B cell (primary cell): Measurements from ENCODE around the gene RBKS. TPM values are rescaled to one million over a fixed set of nuclear protein-coding genes. Genes with fewer than 3 reads are reported as not detected.
"Not testable (repeated sequence)": the region's sequence is repeated elsewhere in the genome, so short reads cannot be mapped to it uniquely, and the experiment has no call there.

Experiments
- ATAC-seq: fragments of 200-7000 bp; cut with Tn5 transposase; one replicate; pipeline ENCODE4 v1.10.0; 2021; ENCODE audit warnings: low read depth, mild to moderate bottlenecking, moderate number of reproducible peaks, moderate library complexity
- CTCF ChIA-PET: fragments of 350-600 bp; sonication (Branson Sonifier 250); formaldehyde crosslinking; loops from one replicate; lab custom pipeline; 2021; ENCODE audit warnings: antibody characterized with exemption, inconsistent platforms; lab: Charles Lee
- POLR2A ChIA-PET: fragments of 350-600 bp; sonication (Branson Sonifier 250); formaldehyde crosslinking; loops from one replicate; lab custom pipeline; 2021; ENCODE audit warnings: antibody characterized with exemption; lab: Charles Lee
- DNase-seq: peaks from one replicate; pipeline ENCODE4 v3.0.0; 2013
- H2AFZ ChIP-seq: 2 replicates; pipeline ENCODE4 v1.6.1; 2012; ENCODE audit warnings: mild to moderate bottlenecking, low read depth, low read length; ENCODE audit not compliant: insufficient read depth, poor library complexity, severe bottlenecking
- H3K27ac ChIP-seq, 2 donors: 1 replicate in 1 of 2; 2 replicates in 1 of 2; pipeline ENCODE4 v1.5.1; 2012 to 2013; ENCODE audit warnings: low read length in 2 of 2, mild to moderate bottlenecking in 2 of 2, moderate library complexity in 1 of 2
- H3K27me3 ChIP-seq, 4 experiments: fragments of 200-600 bp in 1 of 4; sonication (generic) in 1 of 4; replicated peaks in 1 of 4; 1 replicate in 2 of 4; 2 replicates in 2 of 4; pipeline versions ENCODE4 v1.6.1 to v1.7.0; 2013 to 2016; ENCODE audit warnings: low read length in 3 of 4, mild to moderate bottlenecking in 2 of 4, mixed read lengths in 1 of 4, moderate library complexity in 1 of 4; ENCODE audit not compliant: insufficient read depth in 4 of 4, control insufficient read depth in 3 of 4; ENCODE audit errors: control extremely low read depth in 1 of 4
- H3K36me3 ChIP-seq, 2 experiments: replicated peaks in 1 of 2; 1 replicate in 1 of 2; 2 replicates in 1 of 2; pipeline versions ENCODE4 v1.6.1 to v1.7.1; 2013; ENCODE audit warnings: low read length in 1 of 2; ENCODE audit not compliant: insufficient read depth in 2 of 2, control insufficient read depth in 1 of 2; ENCODE audit errors: control extremely low read depth in 1 of 2, extremely low read depth in 1 of 2
- H3K4me1 ChIP-seq, 2 donors: fragments of 200-600 bp in 1 of 2; sonication (generic) in 1 of 2; 1 replicate in 1 of 2; 2 replicates in 1 of 2; pipeline versions ENCODE4 v1.5.1 to v1.6.1; 2013 to 2017; ENCODE audit warnings: low read length in 2 of 2; ENCODE audit not compliant: control insufficient read depth in 2 of 2, insufficient read depth in 2 of 2
- H3K4me2 ChIP-seq: replicated peaks from 2 replicates; pipeline ENCODE3; 2012; ENCODE audit warnings: mild to moderate bottlenecking, low read depth, low read length; ENCODE audit not compliant: poor library complexity, severe bottlenecking
- H3K4me3 ChIP-seq, 5 experiments: fragments of 200-600 bp in 1 of 5; sonication (generic) in 1 of 5; 1 replicate in 3 of 5; 2 replicates in 2 of 5; pipeline versions ENCODE4 v1.5.1 to v1.7.0; 2011 to 2016; ENCODE audit warnings: low read length in 4 of 5, mild to moderate bottlenecking in 4 of 5, low read depth in 2 of 5, control low read depth in 1 of 5, moderate library complexity in 1 of 5; ENCODE audit not compliant: insufficient read depth in 1 of 5; ENCODE audit errors: control extremely low read depth in 1 of 5, extremely low read depth in 1 of 5
- H3K79me2 ChIP-seq: fragments of 200-600 bp; sonication (generic); one replicate; pipeline ENCODE4 v1.6.0; 2016; ENCODE audit warnings: low read length; ENCODE audit not compliant: control insufficient read depth, insufficient read depth
- H3K9ac ChIP-seq: fragments of 200-600 bp; sonication (generic); 2 replicates; pipeline ENCODE4 v1.6.1; 2017; ENCODE audit warnings: mild to moderate bottlenecking, low read length, moderate library complexity
- H3K9me3 ChIP-seq, 3 donors: one replicate each; pipeline versions ENCODE4 v1.6.1 to v1.7.1; 2013; ENCODE audit warnings: low read length in 2 of 3; ENCODE audit not compliant: control insufficient read depth in 2 of 3, insufficient read depth in 1 of 3; ENCODE audit errors: control extremely low read depth in 1 of 3
- H4K20me1 ChIP-seq: 2 replicates; pipeline ENCODE4 v1.6.0; 2012; ENCODE audit warnings: mild to moderate bottlenecking, low read length; ENCODE audit not compliant: insufficient read depth, control insufficient read depth, poor library complexity, severe bottlenecking
- H3K27ac Mint-ChIP-seq: one replicate; pipeline ENCODE4 v1.8.0; 2021; ENCODE audit warnings: mixed read lengths
- H3K27me3 Mint-ChIP-seq: one replicate; pipeline ENCODE4 v1.8.0; 2021; ENCODE audit warnings: mixed read lengths
- H3K4me1 Mint-ChIP-seq: one replicate; pipeline ENCODE4 v1.8.0; 2021; ENCODE audit warnings: mixed read lengths
- H3K4me3 Mint-ChIP-seq: one replicate; pipeline ENCODE4 v1.8.0; 2021; ENCODE audit warnings: mixed read lengths
- H3K9me3 Mint-ChIP-seq: one replicate; pipeline ENCODE4 v1.8.0; 2022; ENCODE audit warnings: mixed read lengths; ENCODE audit not compliant: insufficient read depth
- EZH2 ChIP-seq: IDR thresholded peaks from 2 replicates; pipeline ENCODE4 v1.6.1; 2012; ENCODE audit warnings: borderline replicate concordance, low read depth, mild to moderate bottlenecking, moderate library complexity, low read length; ENCODE audit not compliant: insufficient read depth, poor library complexity, severe bottlenecking
- WGBS: methylation state at CpG from one replicate; pipeline ENCODE4 v1.1.5; 2013; ENCODE audit warnings: missing lambda C conversion rate; ENCODE audit not compliant: insufficient coverage; 5-methylcytosine and 5-hydroxymethylcytosine counted together
- intact Hi-C: fragments of 100-400 bp; cut with micrococcal nuclease; formaldehyde crosslinking; loops from one replicate; pipeline ENCODE4 v1.10.0; 2022
- polyA plus RNA-seq: library from polyadenylated mRNA; depleted of rRNA; stranded (reverse); fragments of >200 nt; gene quantifications from 2 replicates; pipeline ENCODE4 v1.2.3, GENCODE V29; 2012
- total RNA-seq, 2 donors: library from RNA; stranded (reverse); fragments of 120-200 nt in 1 of 2; gene quantifications; 1 replicate in 1 of 2; 2 replicates in 1 of 2; pipeline versions ENCODE4 v1.2.3 to v1.2.4, GENCODE V29; 2013 to 2022
- TF ChIP-seq, protein P1 (sequence below): fragments of 200-600 bp; IDR thresholded peaks from one replicate; pipeline ENCODE4 v1.8.0; 2022; ENCODE audit warnings: antibody characterized with exemption, mild to moderate bottlenecking

The RBKS gene
- total and polyA plus RNA-seq, 2 donors (not counting 1 experiment from before 2014, with no cell fraction given): 6.4 to 9.2 TPM

GRCh38 chr2:27752551-27753237 is 137.5 kb downstream of the RBKS start:
- TF ChIP-seq, protein P1, sequence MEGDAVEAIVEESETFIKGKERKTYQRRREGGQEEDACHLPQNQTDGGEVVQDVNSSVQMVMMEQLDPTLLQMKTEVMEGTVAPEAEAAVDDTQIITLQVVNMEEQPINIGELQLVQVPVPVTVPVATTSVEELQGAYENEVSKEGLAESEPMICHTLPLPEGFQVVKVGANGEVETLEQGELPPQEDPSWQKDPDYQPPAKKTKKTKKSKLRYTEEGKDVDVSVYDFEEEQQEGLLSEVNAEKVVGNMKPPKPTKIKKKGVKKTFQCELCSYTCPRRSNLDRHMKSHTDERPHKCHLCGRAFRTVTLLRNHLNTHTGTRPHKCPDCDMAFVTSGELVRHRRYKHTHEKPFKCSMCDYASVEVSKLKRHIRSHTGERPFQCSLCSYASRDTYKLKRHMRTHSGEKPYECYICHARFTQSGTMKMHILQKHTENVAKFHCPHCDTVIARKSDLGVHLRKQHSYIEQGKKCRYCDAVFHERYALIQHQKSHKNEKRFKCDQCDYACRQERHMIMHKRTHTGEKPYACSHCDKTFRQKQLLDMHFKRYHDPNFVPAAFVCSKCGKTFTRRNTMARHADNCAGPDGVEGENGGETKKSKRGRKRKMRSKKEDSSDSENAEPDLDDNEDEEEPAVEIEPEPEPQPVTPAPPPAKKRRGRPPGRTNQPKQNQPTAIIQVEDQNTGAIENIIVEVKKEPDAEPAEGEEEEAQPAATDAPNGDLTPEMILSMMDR: no peak
- no peak for TF ChIP-seq EZH2
- no peaks in the 10 kb centered on the region for H3K4me1 ChIP-seq
- no peak overlapping the region for H3K27ac ChIP-seq
- ATAC-seq (no peak), DNase-seq (no peak)
- H3K36me3 ChIP-seq: no peaks in the 10 kb centered on the region
- H4K20me1 ChIP-seq: no peaks in the 10 kb centered on the region
- CTCF ChIA-PET: no interaction called here
- POLR2A ChIA-PET: no interaction called here
- Mint-ChIP-seq H3K9me3 (peaks cover 8% of the 10 kb centered on the region), H3K4me3 (no peak overlapping the region), H3K4me1 (no peaks in the 10 kb centered on the region), H3K27me3 (peaks cover 42% of the 10 kb centered on the region), H3K27ac (no peak overlapping the region)
- H3K9ac ChIP-seq: no peak overlapping the region
- 87% methylated on average over 13 of the region's 16 CpGs for WGBS
- intact Hi-C loops: no loop called here
- H2AFZ ChIP-seq: no peak overlapping the region
- peaks cover 0 to 19% (median 2%) of the 10 kb centered on the region in 4 experiments for H3K27me3 ChIP-seq
- no peak overlapping the region for H3K4me2 ChIP-seq
- peaks cover 0 to 2% (median 1%) of the 10 kb centered on the region in 3 donors for H3K9me3 ChIP-seq
- H3K4me3 ChIP-seq: no peak overlapping the region
- no peaks in the 10 kb centered on the region for H3K79me2 ChIP-seq

GRCh38 chr2:27751377-27751776 is 138.8 kb downstream of the RBKS start:
- Histone ChIP-seq H3K4me2 (no peak overlapping the region), H3K9ac (no peak overlapping the region), H3K9me3 (peaks cover 0 to 2% (median 1%) of the 10 kb centered on the region in 3 donors), H3K36me3 (no peaks in the 10 kb centered on the region), H3K79me2 (no peaks in the 10 kb centered on the region), H3K27ac (no peak overlapping the region), H2AFZ (no peak overlapping the region), H3K27me3 (peaks cover 0 to 16% (median 2%) of the 10 kb centered on the region in 4 experiments), H3K4me1 (no peaks in the 10 kb centered on the region), H4K20me1 (no peaks in the 10 kb centered on the region), H3K4me3 (no peak overlapping the region)
- peaks cover 42% of the 10 kb centered on the region for H3K27me3 Mint-ChIP-seq
- no peak for ATAC-seq
- 83% methylated on average over 3 of the region's 6 CpGs for WGBS
- POLR2A ChIA-PET: interaction anchor here (0.7 kb wide), 1 partner anchor 651 kb away, joined by 5 read pairs; no protein-coding TSS in a partner anchor
- no peak for TF ChIP-seq EZH2
- TF ChIP-seq, protein P1: no peak
- H3K9me3 Mint-ChIP-seq: peaks cover 8% of the 10 kb centered on the region
- CTCF ChIA-PET: no interaction called here
- H3K4me1 Mint-ChIP-seq: no peaks in the 10 kb centered on the region
- intact Hi-C loops: no loop called here
- H3K27ac Mint-ChIP-seq: no peak overlapping the region
- DNase-seq: no peak
- H3K4me3 Mint-ChIP-seq: no peak overlapping the region

DNA sequence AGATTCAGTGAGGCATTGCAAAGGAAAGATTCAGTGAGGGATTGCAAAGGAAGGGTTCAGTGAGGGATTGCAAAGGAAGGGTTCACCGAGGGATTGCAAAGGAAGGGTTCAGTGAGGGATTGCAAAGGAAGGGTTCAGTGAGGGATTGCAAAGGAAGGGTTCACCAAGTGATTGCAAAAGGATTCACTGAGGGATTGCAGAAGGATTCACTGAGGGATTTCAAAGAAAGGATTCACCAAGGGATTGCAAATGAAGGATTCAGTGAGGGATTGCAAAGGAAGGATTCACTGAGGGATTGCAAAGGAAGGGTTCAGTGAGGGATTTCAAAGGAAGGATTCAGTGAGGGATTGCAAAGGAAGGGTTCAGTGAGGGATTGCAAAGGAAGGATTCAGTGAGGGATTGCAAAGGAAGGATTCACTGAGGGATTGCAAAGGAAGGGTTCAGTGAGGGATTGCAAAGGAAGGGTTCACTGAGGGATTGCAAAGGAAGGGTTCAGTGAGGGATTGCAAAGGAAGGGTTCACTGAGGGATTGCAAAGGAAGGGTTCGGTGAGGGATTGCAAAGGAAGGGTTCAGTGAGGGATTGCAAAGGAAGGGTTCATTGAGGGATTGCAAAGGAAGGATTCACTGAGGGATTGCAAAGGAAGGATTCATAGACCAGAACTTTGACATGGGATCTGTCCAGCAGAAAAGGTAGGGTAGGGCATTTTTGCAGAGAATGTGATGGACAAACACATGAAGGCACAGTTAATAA is 141.2 kb downstream of the RBKS start:
- H2AFZ ChIP-seq, H3K27ac Mint-ChIP-seq, CTCF ChIA-PET, H3K9me3 ChIP-seq, H3K9ac ChIP-seq, POLR2A ChIA-PET, H3K4me1 ChIP-seq, ATAC-seq, H3K4me1 Mint-ChIP-seq, H3K36me3 ChIP-seq, H3K27me3 ChIP-seq, H3K27ac ChIP-seq, H3K4me3 ChIP-seq, H3K79me2 ChIP-seq, H4K20me1 ChIP-seq, intact Hi-C loops, DNase-seq, H3K9me3 Mint-ChIP-seq, H3K4me2 ChIP-seq, H3K4me3 Mint-ChIP-seq: not testable (repeated sequence)
- 100% methylated on average over 2 of the region's 2 CpGs for WGBS
- H3K27me3 Mint-ChIP-seq: peaks cover 39% of the 10 kb centered on the region
